Smooth muscle cell (in vitro differentiated cells): ENCODE measurements around the gene AMPD1. TPM values are rescaled to one million over a fixed set of nuclear protein-coding genes. Genes with fewer than 3 reads are reported as not detected.

Source experiments
- DNase-seq: peaks from one replicate; lab custom pipeline; 2025; ENCODE audit not compliant: unreplicated experiment; lab: John Stamatoyannopoulos, UW
- H2AFZ ChIP-seq: fragments of 200-600 bp; sonication (generic); 2 replicates; pipeline ENCODE4 v1.6.0; 2016; ENCODE audit warnings: antibody characterized with exemption, low read depth, mild to moderate bottlenecking
- H3F3A ChIP-seq: fragments of 200-600 bp; sonication (generic); 2 replicates; pipeline ENCODE4 v1.6.0; 2017; ENCODE audit warnings: antibody characterized with exemption, low read depth
- H3K27ac ChIP-seq: fragments of 200-600 bp; sonication (generic); 2 replicates; pipeline ENCODE4 v1.5.1; 2016; ENCODE audit warnings: low read depth, mild to moderate bottlenecking
- H3K27me3 ChIP-seq: fragments of 200-600 bp; sonication (generic); 2 replicates; pipeline ENCODE4 v1.6.1; 2016; ENCODE audit warnings: low read depth, mild to moderate bottlenecking
- H3K36me3 ChIP-seq: fragments of 200-600 bp; sonication (generic); 2 replicates; pipeline ENCODE4 v1.5.1; 2016; ENCODE audit warnings: low read depth
- H3K4me1 ChIP-seq: fragments of 200-600 bp; sonication (generic); 2 replicates; pipeline ENCODE4 v1.5.1; 2016; ENCODE audit warnings: low read depth
- H3K4me2 ChIP-seq: fragments of 200-600 bp; sonication (generic); 2 replicates; pipeline ENCODE4 v1.6.0; 2016; ENCODE audit warnings: mild to moderate bottlenecking
- H3K4me3 ChIP-seq: fragments of 200-600 bp; sonication (generic); 2 replicates; pipeline ENCODE4 v1.5.1; 2016; ENCODE audit warnings: mild to moderate bottlenecking
- H3K79me2 ChIP-seq: fragments of 200-600 bp; sonication (generic); 2 replicates; pipeline ENCODE4 v1.6.0; 2016; ENCODE audit warnings: low read depth, mild to moderate bottlenecking
- H3K9ac ChIP-seq: fragments of 200-600 bp; sonication (generic); 2 replicates; pipeline ENCODE4 v1.6.0; 2016; ENCODE audit warnings: low read depth
- H3K9me3 ChIP-seq: fragments of 200-600 bp; sonication (generic); replicated peaks from 2 replicates; pipeline ENCODE4 v1.5.1; 2016; ENCODE audit warnings: low read depth
- H4K20me1 ChIP-seq: fragments of 200-600 bp; sonication (generic); 2 replicates; pipeline ENCODE4 v1.6.0; 2016; ENCODE audit warnings: low read depth
- WGBS: methylation state at CpG from one replicate; pipeline ENCODE4 v1.1.7; 2016; ENCODE audit warnings: low lambda C conversion rate; 5-methylcytosine and 5-hydroxymethylcytosine counted together
- polyA plus RNA-seq: library from polyadenylated mRNA; unstranded; fragments of >200 nt; fragmentation: Nextera tagmentation; extraction: Ambion mirVana; gene quantifications from 2 replicates; pipeline ENCODE4 v1.2.1, GENCODE V29; 2016
- total RNA-seq: library from RNA; depleted of rRNA; stranded (reverse); fragments of >200 nt; gene quantifications from 2 replicates; pipeline ENCODE4 v1.2.3, GENCODE V29; 2014
- TF ChIP-seq, protein P1 (sequence below): fragments of 200-600 bp; sonication (generic); IDR thresholded peaks from 2 replicates; pipeline ENCODE4 v1.5.1; 2017; ENCODE audit warnings: borderline replicate concordance, mild to moderate bottlenecking, antibody characterized with exemption; ENCODE audit not compliant: insufficient read depth, poor library complexity, severe bottlenecking

The AMPD1 gene
- total and polyA plus RNA-seq, 2 experiments from 2014 or later, result not detected

DNA sequence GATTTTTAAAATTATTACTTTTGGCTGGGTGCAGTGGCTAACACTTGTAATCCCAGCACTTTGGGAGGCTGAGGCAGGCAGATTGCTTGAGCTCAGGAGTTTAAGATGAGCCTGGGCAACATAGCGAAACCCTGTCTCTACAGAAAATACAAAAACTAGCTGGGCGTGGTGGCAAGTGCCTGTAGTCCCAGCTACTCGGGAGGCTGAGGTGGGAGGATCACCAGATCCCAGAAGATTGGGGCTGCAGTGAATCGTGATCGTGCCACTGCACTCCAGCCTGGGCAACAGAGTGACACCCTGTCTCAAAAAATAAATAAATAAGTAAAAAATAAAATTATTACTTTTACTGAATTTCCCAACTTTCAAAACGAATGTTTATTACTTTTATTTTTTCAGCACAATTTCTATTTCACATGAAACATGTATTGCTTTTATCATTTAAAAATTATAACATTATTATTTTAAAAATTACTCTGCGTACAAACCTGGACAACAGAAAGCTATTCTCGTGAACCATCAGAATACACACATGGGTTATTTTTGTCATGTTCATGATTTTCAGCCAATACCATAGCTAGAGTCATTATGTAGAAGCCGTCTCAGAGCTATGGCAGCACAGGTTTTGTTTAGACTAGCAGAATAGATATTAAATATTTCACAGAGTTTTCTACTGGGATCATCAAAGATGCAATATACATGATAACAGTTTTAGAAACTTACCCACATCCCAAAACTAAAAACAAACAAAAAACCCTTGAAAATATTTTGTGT is 621 bp downstream of the AMPD1 start:
- TF ChIP-seq, protein P1, sequence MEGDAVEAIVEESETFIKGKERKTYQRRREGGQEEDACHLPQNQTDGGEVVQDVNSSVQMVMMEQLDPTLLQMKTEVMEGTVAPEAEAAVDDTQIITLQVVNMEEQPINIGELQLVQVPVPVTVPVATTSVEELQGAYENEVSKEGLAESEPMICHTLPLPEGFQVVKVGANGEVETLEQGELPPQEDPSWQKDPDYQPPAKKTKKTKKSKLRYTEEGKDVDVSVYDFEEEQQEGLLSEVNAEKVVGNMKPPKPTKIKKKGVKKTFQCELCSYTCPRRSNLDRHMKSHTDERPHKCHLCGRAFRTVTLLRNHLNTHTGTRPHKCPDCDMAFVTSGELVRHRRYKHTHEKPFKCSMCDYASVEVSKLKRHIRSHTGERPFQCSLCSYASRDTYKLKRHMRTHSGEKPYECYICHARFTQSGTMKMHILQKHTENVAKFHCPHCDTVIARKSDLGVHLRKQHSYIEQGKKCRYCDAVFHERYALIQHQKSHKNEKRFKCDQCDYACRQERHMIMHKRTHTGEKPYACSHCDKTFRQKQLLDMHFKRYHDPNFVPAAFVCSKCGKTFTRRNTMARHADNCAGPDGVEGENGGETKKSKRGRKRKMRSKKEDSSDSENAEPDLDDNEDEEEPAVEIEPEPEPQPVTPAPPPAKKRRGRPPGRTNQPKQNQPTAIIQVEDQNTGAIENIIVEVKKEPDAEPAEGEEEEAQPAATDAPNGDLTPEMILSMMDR, result no peak

DNA sequence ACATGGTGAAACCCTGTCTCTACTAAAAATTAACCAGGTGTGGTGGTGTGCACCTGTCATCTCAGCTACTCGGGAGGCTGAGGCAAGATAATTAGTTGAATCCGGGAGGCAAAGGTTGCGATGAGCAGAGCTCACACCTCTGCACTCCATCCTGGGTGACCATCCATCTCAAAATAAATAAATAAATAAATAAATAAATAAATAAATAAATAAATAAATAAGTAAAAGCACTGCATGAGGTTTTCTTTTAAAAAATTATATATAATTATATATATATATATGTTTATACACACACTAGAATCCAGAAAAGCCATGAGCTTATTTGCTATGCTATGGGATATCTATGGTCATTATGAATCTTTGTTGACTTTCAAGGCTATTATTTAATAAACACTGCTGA is 2.4 kb downstream of the AMPD1 start:
- no peaks in the 10 kb centered on the region for H3K36me3 ChIP-seq
- H3K4me1 ChIP-seq, result no peaks in the 10 kb centered on the region
- H3K4me3 ChIP-seq, result no peak overlapping the region
- no peaks in the 10 kb centered on the region for H4K20me1 ChIP-seq
- H3K9me3 ChIP-seq, result no peaks in the 10 kb centered on the region
- no peak overlapping the region for H3K27ac ChIP-seq
- H3K79me2 ChIP-seq, result no peaks in the 10 kb centered on the region
- TF ChIP-seq, protein P1, result no peak
- no peak for DNase-seq
- H3K27me3 ChIP-seq, result peaks cover 16% of the 10 kb centered on the region
- no peak overlapping the region for H3K9ac ChIP-seq
- H2AFZ ChIP-seq, result no peak overlapping the region
- no peaks in the 10 kb centered on the region for H3F3A ChIP-seq
- WGBS, result 95% methylated on average over 3 of the region's 3 CpGs
- H3K4me2 ChIP-seq, result no peak overlapping the region

More for the DNA sequence above, 621 bp downstream of the AMPD1 start:
- Histone ChIP-seq H3K36me3 (no peaks in the 10 kb centered on the region), H3K9me3 (no peaks in the 10 kb centered on the region), H3K4me2 (no peak overlapping the region), H3K27me3 (peaks cover 4% of the 10 kb centered on the region), H3F3A (no peaks in the 10 kb centered on the region), H3K4me3 (no peak overlapping the region), H3K9ac (no peak overlapping the region), H3K4me1 (no peaks in the 10 kb centered on the region), H3K79me2 (no peaks in the 10 kb centered on the region), H2AFZ (no peak overlapping the region), H3K27ac (no peak overlapping the region), H4K20me1 (no peaks in the 10 kb centered on the region)
- no peak for DNase-seq
- 89% methylated on average over 9 of the region's 9 CpGs for WGBS

DNA sequence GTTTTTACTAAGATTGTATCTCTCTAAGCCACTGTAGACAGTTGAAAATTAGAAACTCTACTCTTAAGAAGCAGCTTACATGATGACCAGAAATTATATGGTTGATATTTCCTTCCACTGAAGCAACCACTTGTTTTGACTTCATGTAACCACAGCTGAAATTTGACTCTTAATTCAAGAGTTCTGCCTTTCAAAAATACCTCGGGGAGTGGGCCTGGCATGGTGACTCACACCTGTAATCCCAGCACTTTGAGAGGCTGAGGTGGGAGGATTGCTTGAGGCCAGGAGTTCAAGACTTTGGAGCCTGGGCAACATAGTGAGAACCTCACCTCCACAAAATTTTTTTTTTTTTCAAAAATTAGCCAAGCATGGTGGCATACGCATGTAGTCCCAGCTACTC is 4.3 kb downstream of the AMPD1 start:
- Histone ChIP-seq H3K27ac (no peak overlapping the region), H3K4me2 (no peak overlapping the region), H3K79me2 (no peaks in the 10 kb centered on the region), H3K27me3 (peaks cover 24% of the 10 kb centered on the region), H3K4me3 (no peak overlapping the region), H3F3A (no peaks in the 10 kb centered on the region), H3K36me3 (no peaks in the 10 kb centered on the region), H3K9ac (no peak overlapping the region), H4K20me1 (no peaks in the 10 kb centered on the region), H3K4me1 (no peaks in the 10 kb centered on the region), H3K9me3 (no peaks in the 10 kb centered on the region), H2AFZ (no peak overlapping the region)
- 65% methylated on average over 2 of the region's 2 CpGs for WGBS
- DNase-seq, result no peak
- TF ChIP-seq, protein P1, result no peak

DNA sequence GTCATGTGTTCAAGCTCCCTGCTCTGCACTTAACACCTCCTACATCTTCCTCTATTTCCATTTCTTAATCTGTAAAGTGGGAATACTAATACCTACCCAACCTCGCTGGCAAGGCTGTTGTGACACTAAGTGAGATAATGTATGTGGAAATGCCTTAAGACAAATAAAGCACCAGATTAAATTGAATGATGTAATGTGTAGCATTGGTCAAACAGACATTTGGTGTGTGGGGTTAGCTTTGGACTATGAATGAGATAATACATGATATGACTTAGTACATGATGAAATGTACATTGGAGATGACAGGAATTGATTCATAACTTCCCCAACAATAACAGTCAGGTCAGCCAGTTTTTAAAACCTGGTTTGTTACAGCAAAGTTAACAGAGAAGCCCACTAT is 5.2 kb downstream of the AMPD1 start:
- Histone ChIP-seq H3K79me2 (no peaks in the 10 kb centered on the region), H3F3A (no peaks in the 10 kb centered on the region), H3K27ac (no peak overlapping the region), H3K9me3 (no peaks in the 10 kb centered on the region), H3K36me3 (no peaks in the 10 kb centered on the region), H3K4me2 (no peak overlapping the region), H3K4me3 (no peak overlapping the region), H2AFZ (no peak overlapping the region), H4K20me1 (no peaks in the 10 kb centered on the region), H3K27me3 (peaks cover 33% of the 10 kb centered on the region), H3K4me1 (no peaks in the 10 kb centered on the region), H3K9ac (no peak overlapping the region)
- DNase-seq, result no peak
- TF ChIP-seq, protein P1, result no peak
- WGBS, result 85% methylated on average over 1 of the region's 1 CpG
